ENCODE measurements around the gene MAST2.

Gene MAST2

DNA sequence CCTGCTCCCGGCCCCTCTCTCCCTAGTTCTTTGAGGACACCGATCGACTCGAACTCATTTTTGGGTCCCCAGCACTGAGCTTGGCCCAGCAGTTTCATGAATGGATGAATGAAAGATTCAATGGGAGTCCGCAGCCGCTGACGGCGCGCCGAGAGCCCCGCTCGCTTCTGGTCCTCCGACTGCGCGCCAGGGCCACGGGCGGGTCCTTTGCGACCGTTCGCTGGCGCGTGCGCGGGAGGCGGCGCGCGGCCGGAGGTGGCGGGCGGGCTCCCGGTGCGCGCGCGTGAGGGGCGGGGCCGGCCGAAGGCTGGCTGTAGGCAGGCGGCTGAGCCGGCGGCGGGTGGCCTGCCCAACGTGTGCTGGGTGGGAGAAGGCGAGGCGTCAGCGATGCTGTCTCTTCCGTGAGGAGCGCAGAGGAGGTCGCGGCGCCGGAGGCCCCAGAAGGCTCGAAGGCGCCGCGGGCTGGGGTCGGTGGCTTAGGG, at the start of gene MAST2:
Gene MAST2, plus strand, starts transcription at position 314 of the 482 bp plus-strand sequence. CDS start 284 bp downstream, outside the sequence.
- H3K9ac ChIP-seq (ENCODE audit: low read depth in 1 of 2, low read length in 2 of 2) = peak within 1 kb of the TSS; percentile 71 to 84
- no peaks in the 10 kb centered on the region for H3K9me3 ChIP-seq (ENCODE audit: control insufficient read depth in 1 of 2, low read length in 2 of 2)
- H3K4me3 ChIP-seq (ENCODE audit: low read depth in 1 of 2, low read length in 2 of 2) = peak within 1 kb of the TSS; percentile 69 to 91
- no peaks in the 10 kb centered on the region for H3K36me3 ChIP-seq (ENCODE audit: control insufficient read depth in 1 of 2, insufficient read depth in 2 of 2, low read length in 2 of 2)
- peak within 1 kb of the TSS; percentile 57 for H3K27ac ChIP-seq (ENCODE audit: low read depth, low read length)
- H3K27me3 ChIP-seq (ENCODE audit: control insufficient read depth in 1 of 2, insufficient read depth in 2 of 2, low read length in 2 of 2) = no peaks in the 10 kb centered on the region
- peaks cover 15 to 27% of the 10 kb centered on the region in 2 donors for H3K4me1 ChIP-seq (ENCODE audit: control insufficient read depth in 1 of 2, insufficient read depth in 2 of 2, low read length in 2 of 2)

DNA sequence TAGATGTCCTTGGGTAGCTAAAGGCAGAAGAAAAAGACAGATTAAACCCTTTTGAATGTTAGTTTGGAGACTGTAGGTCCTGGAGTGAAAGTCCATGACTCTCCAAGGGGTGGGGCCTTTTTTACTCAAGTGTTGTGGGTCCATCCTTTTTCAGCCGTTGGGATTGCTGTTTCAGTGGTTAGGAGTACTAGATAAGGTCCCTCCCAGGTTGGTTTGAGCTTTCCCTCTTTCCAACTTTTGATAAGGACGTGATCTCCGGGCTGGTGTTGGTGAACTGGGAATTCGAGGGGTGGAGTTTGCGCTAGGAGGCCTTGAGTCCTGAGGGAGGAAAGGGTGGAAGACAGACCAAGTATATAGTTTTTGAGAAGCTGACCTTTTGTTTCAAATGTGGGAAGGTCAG, 47.7 kb upstream of the MAST2 start:
- Histone ChIP-seq H3K9ac (ENCODE audit: low read depth in 1 of 2, low read length in 2 of 2) (no peak overlapping the region), H3K27ac (ENCODE audit: low read depth, low read length) (no peak overlapping the region), H3K9me3 (ENCODE audit: control insufficient read depth in 1 of 2, low read length in 2 of 2) (peaks cover 0 to 8% of the 10 kb centered on the region in 2 donors), H3K36me3 (ENCODE audit: control insufficient read depth in 1 of 2, insufficient read depth in 2 of 2, low read length in 2 of 2) (no peaks in the 10 kb centered on the region), H3K4me1 (ENCODE audit: control insufficient read depth in 1 of 2, insufficient read depth in 2 of 2, low read length in 2 of 2) (peaks cover 0 to 10% of the 10 kb centered on the region in 2 donors), H3K27me3 (ENCODE audit: control insufficient read depth in 1 of 2, insufficient read depth in 2 of 2, low read length in 2 of 2) (no peaks in the 10 kb centered on the region), H3K4me3 (ENCODE audit: low read depth in 1 of 2, low read length in 2 of 2) (no peak overlapping the region)

DNA sequence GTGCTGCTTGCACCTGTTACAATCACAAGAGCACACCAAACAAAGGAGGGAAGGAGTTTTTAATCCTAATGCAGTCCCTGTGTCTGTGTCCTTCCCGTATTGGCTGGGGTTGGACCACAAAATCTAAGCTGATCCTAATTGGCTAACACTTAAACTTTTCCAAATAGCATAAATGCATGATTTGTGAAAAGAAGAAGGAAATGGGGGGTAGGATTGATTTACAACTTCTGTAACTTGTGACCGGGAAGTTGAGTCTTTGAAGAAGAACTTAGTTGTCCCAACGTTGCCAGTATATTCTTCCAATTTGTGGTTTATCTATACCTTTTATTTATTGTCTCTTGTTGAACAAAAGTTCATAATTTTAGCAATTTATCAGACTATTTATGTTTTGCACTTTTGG, 41.1 kb upstream of the MAST2 start:
- no peaks in the 10 kb centered on the region for H3K9me3 ChIP-seq (ENCODE audit: control insufficient read depth in 1 of 2, low read length in 2 of 2)
- H3K27me3 ChIP-seq (ENCODE audit: control insufficient read depth in 1 of 2, insufficient read depth in 2 of 2, low read length in 2 of 2) = no peaks in the 10 kb centered on the region
- no peak overlapping the region for H3K9ac ChIP-seq (ENCODE audit: low read depth in 1 of 2, low read length in 2 of 2)
- H3K27ac ChIP-seq (ENCODE audit: low read depth, low read length) = no peak overlapping the region
- no peaks in the 10 kb centered on the region for H3K36me3 ChIP-seq (ENCODE audit: control insufficient read depth in 1 of 2, insufficient read depth in 2 of 2, low read length in 2 of 2)
- no peak overlapping the region for H3K4me3 ChIP-seq (ENCODE audit: low read depth in 1 of 2, low read length in 2 of 2)
- no peaks in the 10 kb centered on the region for H3K4me1 ChIP-seq (ENCODE audit: control insufficient read depth in 1 of 2, insufficient read depth in 2 of 2, low read length in 2 of 2)

DNA sequence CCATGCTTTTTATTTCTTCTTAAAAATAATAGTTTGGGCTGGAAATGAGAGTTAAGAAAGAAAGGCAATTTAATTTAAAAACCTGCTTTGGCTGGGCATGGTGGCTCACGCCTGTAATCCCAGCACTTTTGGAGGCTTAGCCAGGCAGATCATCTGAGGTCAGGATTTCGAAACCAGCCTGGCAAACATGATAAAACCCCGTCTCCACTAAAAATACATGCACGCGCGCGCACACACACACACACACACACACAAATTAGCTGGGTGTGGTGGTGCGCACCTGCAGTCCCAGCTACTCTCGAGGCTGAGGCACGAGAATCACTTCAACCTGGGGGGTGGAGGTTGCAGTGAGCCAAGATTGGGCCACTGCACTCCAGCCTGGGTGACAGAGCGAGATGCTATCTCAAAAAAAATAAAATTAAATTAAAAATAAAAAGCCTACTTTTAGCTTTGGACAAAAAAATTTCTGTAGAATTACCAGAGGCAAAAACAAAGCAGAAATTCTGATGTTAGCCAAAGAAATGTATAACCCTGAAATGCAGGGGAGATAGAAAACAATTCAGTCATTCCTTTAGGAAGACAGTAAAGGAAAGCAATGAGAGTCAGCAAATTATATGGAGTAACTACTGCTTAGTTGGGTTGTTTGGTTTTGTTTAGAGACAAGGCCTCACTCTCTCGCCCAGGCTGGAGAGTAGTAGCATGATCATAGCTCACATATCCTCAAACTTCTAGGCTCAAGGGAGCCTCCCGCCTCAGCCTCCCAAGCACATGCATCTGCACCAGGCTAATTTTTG, 37.2 kb upstream of the MAST2 start:
- no peaks in the 10 kb centered on the region for H3K27me3 ChIP-seq (ENCODE audit: control insufficient read depth in 1 of 2, insufficient read depth in 2 of 2, low read length in 2 of 2)
- no peaks in the 10 kb centered on the region for H3K9me3 ChIP-seq (ENCODE audit: control insufficient read depth in 1 of 2, low read length in 2 of 2)
- no peak overlapping the region for H3K27ac ChIP-seq (ENCODE audit: low read depth, low read length)
- H3K9ac ChIP-seq (ENCODE audit: low read depth in 1 of 2, low read length in 2 of 2) = no peak overlapping the region
- H3K36me3 ChIP-seq (ENCODE audit: control insufficient read depth in 1 of 2, insufficient read depth in 2 of 2, low read length in 2 of 2) = no peaks in the 10 kb centered on the region
- no peaks in the 10 kb centered on the region for H3K4me1 ChIP-seq (ENCODE audit: control insufficient read depth in 1 of 2, insufficient read depth in 2 of 2, low read length in 2 of 2)
- H3K4me3 ChIP-seq (ENCODE audit: low read depth in 1 of 2, low read length in 2 of 2) = no peak overlapping the region

DNA sequence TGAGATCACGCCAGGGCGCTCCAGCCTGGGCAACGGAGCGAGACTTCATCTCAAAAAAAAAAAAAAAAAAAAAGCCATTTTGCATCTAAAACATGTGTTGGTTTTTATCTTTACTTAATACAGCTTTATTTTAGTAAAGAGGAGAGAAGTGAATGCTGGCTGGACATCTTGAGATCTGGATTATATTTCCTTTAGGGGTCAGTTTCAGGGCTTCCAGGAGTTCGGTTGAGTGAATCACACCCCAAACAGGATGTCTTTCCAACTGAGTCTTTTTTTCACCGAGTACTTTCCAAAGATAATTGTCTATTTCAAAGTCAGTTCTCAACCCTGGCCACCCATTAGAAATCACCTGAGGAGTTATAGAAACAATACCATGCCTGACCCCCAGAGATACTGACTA, 36.4 kb upstream of the MAST2 start:
- Histone ChIP-seq H3K36me3 (ENCODE audit: control insufficient read depth in 1 of 2, insufficient read depth in 2 of 2, low read length in 2 of 2) (no peaks in the 10 kb centered on the region), H3K4me1 (ENCODE audit: control insufficient read depth in 1 of 2, insufficient read depth in 2 of 2, low read length in 2 of 2) (no peaks in the 10 kb centered on the region), H3K4me3 (ENCODE audit: low read depth in 1 of 2, low read length in 2 of 2) (no peak overlapping the region), H3K27ac (ENCODE audit: low read depth, low read length) (no peak overlapping the region), H3K9me3 (ENCODE audit: control insufficient read depth in 1 of 2, low read length in 2 of 2) (no peaks in the 10 kb centered on the region), H3K9ac (ENCODE audit: low read depth in 1 of 2, low read length in 2 of 2) (no peak overlapping the region), H3K27me3 (ENCODE audit: control insufficient read depth in 1 of 2, insufficient read depth in 2 of 2, low read length in 2 of 2) (no peaks in the 10 kb centered on the region)

DNA sequence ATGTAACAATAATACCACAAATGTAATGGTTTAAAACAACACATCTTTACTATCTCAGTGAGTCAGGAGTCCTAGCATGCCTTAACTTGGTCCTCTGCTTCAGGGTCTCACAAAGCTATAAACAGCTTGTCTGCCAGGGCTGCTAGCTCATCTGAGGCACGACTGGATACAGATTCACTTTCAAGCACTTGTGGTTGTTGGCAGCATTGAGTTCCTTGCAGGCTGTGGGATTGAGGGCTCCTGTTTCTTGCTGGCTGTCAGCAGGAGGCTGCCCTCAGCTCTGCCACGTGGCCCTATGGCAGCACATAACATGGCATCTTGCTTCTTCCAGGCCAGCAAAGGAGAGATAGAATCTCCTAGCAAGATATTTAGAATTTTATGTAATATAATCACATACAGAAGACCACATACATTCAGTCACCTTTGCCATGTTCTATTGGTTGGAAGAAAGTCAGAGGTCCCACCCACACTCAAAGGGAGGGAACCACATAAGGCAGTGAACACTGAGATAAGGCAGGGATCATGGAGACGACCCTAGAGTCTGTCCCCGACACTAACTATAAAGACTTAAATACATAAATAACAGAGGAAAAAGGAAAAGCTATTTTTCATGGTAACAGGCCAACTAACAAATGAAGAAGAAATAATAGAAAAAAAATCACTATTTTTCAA, 34.0 kb upstream of the MAST2 start:
- Histone ChIP-seq H3K4me3 (ENCODE audit: low read depth in 1 of 2, low read length in 2 of 2) (no peak overlapping the region), H3K27me3 (ENCODE audit: control insufficient read depth in 1 of 2, insufficient read depth in 2 of 2, low read length in 2 of 2) (no peaks in the 10 kb centered on the region), H3K4me1 (ENCODE audit: control insufficient read depth in 1 of 2, insufficient read depth in 2 of 2, low read length in 2 of 2) (no peaks in the 10 kb centered on the region), H3K9me3 (ENCODE audit: control insufficient read depth in 1 of 2, low read length in 2 of 2) (no peaks in the 10 kb centered on the region), H3K9ac (ENCODE audit: low read depth in 1 of 2, low read length in 2 of 2) (no peak overlapping the region), H3K36me3 (ENCODE audit: control insufficient read depth in 1 of 2, insufficient read depth in 2 of 2, low read length in 2 of 2) (no peaks in the 10 kb centered on the region), H3K27ac (ENCODE audit: low read depth, low read length) (no peak overlapping the region)

DNA sequence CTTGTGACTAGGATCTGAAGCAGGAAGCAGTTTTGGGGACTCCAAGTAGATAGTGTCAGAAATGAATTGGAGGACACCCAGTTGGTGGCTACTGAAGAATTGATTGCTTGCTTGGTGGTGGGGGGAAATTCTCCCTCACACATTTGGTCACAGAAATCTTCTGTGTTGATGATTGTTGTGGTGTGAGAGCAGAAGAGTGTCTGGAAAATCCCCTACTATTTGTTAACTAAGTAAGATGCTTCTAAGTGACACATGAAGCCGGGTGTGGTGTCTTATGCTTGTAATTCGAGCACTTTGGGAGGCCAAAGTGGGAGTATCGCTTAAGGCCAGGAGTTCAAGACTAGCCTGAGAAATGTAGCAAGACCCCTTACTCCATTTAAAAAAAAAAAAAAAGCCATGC, 30.4 kb upstream of the MAST2 start:
- Histone ChIP-seq H3K4me1 (ENCODE audit: control insufficient read depth in 1 of 2, insufficient read depth in 2 of 2, low read length in 2 of 2) (no peaks in the 10 kb centered on the region), H3K9ac (ENCODE audit: low read depth in 1 of 2, low read length in 2 of 2) (no peak overlapping the region), H3K4me3 (ENCODE audit: low read depth in 1 of 2, low read length in 2 of 2) (no peak overlapping the region), H3K9me3 (ENCODE audit: control insufficient read depth in 1 of 2, low read length in 2 of 2) (no peaks in the 10 kb centered on the region), H3K27me3 (ENCODE audit: control insufficient read depth in 1 of 2, insufficient read depth in 2 of 2, low read length in 2 of 2) (no peaks in the 10 kb centered on the region), H3K36me3 (ENCODE audit: control insufficient read depth in 1 of 2, insufficient read depth in 2 of 2, low read length in 2 of 2) (no peaks in the 10 kb centered on the region), H3K27ac (ENCODE audit: low read depth, low read length) (no peak overlapping the region)

DNA sequence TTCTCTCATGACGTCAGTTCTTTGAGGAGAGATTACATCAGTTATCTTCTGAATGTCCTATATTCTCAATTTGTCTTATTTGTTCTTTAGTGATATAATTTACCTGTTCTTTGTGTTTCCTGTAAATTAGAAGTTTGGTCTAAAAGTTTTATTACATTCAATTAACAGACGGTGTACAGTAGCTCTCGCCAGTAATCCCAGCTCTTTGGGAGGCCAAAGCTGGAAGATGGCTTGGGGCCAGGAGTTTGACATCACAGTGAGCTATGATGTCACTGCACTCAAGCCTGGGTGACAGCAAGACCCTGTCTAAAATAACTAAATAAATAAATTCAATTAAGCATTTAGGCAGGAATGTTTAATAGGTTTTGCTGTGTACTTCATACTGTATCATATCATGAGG, 27.6 kb upstream of the MAST2 start:
- Histone ChIP-seq H3K4me1 (ENCODE audit: control insufficient read depth in 1 of 2, insufficient read depth in 2 of 2, low read length in 2 of 2) (no peaks in the 10 kb centered on the region), H3K4me3 (ENCODE audit: low read depth in 1 of 2, low read length in 2 of 2) (no peak overlapping the region), H3K36me3 (ENCODE audit: control insufficient read depth in 1 of 2, insufficient read depth in 2 of 2, low read length in 2 of 2) (no peaks in the 10 kb centered on the region), H3K27me3 (ENCODE audit: control insufficient read depth in 1 of 2, insufficient read depth in 2 of 2, low read length in 2 of 2) (no peaks in the 10 kb centered on the region), H3K27ac (ENCODE audit: low read depth, low read length) (no peak overlapping the region), H3K9ac (ENCODE audit: low read depth in 1 of 2, low read length in 2 of 2) (no peak overlapping the region), H3K9me3 (ENCODE audit: control insufficient read depth in 1 of 2, low read length in 2 of 2) (no peaks in the 10 kb centered on the region)

DNA sequence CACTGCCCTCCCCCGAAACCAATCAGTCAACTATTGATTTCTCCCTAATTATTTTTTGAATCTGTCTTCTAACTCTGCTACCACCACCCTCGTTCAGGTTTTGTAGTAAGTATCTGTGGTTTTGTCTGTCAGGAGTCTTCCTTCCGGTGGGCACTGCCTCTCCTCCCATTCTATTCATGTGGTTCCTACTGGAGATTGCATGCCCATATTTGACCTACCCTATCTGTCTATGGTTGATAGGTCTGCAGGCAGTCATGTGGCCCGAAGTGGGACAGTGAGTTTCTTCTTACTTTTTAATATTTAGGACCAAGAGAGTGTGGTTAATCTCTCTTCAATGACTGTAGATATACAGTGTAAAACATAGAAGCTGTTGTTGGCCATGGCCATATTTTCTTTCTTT, 17.8 kb upstream of the MAST2 start:
- H3K4me1 ChIP-seq (ENCODE audit: control insufficient read depth in 1 of 2, insufficient read depth in 2 of 2, low read length in 2 of 2) = no peaks in the 10 kb centered on the region
- no peak overlapping the region for H3K27ac ChIP-seq (ENCODE audit: low read depth, low read length)
- H3K9me3 ChIP-seq (ENCODE audit: control insufficient read depth in 1 of 2, low read length in 2 of 2) = no peaks in the 10 kb centered on the region
- no peak overlapping the region for H3K4me3 ChIP-seq (ENCODE audit: low read depth in 1 of 2, low read length in 2 of 2)
- H3K9ac ChIP-seq (ENCODE audit: low read depth in 1 of 2, low read length in 2 of 2) = no peak overlapping the region
- H3K27me3 ChIP-seq (ENCODE audit: control insufficient read depth in 1 of 2, insufficient read depth in 2 of 2, low read length in 2 of 2) = no peaks in the 10 kb centered on the region
- H3K36me3 ChIP-seq (ENCODE audit: control insufficient read depth in 1 of 2, insufficient read depth in 2 of 2, low read length in 2 of 2) = no peaks in the 10 kb centered on the region

DNA sequence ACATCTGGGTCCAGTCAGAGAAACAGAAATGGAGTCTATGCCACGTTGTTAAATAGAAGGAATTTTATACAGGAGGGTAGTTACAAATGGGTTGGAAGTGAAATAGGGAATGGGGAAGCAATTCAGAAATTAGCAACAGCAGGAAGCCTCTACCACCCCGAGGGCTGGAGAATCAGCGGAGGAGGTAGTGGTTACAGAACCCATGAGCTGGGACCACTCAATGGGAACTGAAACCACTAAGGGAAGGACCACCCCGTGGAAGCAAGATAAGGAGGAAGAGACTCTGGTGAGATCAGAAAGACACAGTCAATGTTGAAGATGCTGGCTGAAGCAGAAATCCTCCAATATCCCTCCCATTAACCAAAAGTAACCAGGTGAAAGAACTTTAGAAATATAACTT, 15.5 kb upstream of the MAST2 start:
- no peaks in the 10 kb centered on the region for H3K4me1 ChIP-seq (ENCODE audit: control insufficient read depth in 1 of 2, insufficient read depth in 2 of 2, low read length in 2 of 2)
- H3K27me3 ChIP-seq (ENCODE audit: control insufficient read depth in 1 of 2, insufficient read depth in 2 of 2, low read length in 2 of 2) = no peaks in the 10 kb centered on the region
- no peak overlapping the region for H3K27ac ChIP-seq (ENCODE audit: low read depth, low read length)
- no peak overlapping the region for H3K9ac ChIP-seq (ENCODE audit: low read depth in 1 of 2, low read length in 2 of 2)
- no peak overlapping the region for H3K4me3 ChIP-seq (ENCODE audit: low read depth in 1 of 2, low read length in 2 of 2)
- H3K36me3 ChIP-seq (ENCODE audit: control insufficient read depth in 1 of 2, insufficient read depth in 2 of 2, low read length in 2 of 2) = no peaks in the 10 kb centered on the region
- H3K9me3 ChIP-seq (ENCODE audit: control insufficient read depth in 1 of 2, low read length in 2 of 2) = no peaks in the 10 kb centered on the region

Measured in duodenal mucosa (tissue), 2 donors.